ENCODE results near the gene SPATA3.

DNA sequence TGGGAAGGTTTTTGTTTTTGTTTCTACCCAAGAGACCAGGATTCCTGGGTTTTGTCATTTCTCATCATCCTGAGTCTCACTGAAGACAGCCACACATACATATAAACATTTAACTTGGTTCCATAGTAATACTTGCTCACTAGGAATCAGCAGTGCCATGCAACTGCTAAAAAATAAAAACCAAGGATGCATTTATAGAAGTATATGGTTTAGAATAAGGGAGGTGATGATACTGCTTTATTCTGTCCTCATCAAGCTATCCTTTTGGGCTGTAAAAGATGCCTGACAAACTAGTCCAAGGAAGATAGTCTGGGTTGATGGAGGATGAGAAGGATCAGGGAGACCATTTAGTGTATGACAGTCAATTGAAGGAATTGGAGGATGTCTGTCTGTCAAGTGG lies 740 bp downstream of the SPATA3 start:
- TF ChIP-seq POLR2A (IDR thresholded peaks at IDR 0.05; ENCODE audit: low read length): no peak
- no peak for TF ChIP-seq EP300 (IDR thresholded peaks at IDR 0.05)
- TF ChIP-seq, protein P1, sequence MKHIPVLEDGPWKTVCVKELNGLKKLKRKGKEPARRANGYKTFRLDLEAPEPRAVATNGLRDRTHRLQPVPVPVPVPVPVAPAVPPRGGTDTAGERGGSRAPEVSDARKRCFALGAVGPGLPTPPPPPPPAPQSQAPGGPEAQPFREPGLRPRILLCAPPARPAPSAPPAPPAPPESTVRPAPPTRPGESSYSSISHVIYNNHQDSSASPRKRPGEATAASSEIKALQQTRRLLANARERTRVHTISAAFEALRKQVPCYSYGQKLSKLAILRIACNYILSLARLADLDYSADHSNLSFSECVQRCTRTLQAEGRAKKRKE (CRISPR knock-in tag; IDR thresholded peaks at IDR 0.05; ENCODE audit: low read depth): no peak
- TF ChIP-seq, protein P2, sequence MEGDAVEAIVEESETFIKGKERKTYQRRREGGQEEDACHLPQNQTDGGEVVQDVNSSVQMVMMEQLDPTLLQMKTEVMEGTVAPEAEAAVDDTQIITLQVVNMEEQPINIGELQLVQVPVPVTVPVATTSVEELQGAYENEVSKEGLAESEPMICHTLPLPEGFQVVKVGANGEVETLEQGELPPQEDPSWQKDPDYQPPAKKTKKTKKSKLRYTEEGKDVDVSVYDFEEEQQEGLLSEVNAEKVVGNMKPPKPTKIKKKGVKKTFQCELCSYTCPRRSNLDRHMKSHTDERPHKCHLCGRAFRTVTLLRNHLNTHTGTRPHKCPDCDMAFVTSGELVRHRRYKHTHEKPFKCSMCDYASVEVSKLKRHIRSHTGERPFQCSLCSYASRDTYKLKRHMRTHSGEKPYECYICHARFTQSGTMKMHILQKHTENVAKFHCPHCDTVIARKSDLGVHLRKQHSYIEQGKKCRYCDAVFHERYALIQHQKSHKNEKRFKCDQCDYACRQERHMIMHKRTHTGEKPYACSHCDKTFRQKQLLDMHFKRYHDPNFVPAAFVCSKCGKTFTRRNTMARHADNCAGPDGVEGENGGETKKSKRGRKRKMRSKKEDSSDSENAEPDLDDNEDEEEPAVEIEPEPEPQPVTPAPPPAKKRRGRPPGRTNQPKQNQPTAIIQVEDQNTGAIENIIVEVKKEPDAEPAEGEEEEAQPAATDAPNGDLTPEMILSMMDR (IDR thresholded peaks at IDR 0.05): no peak
- TF ChIP-seq JUNB (IDR thresholded peaks at IDR 0.05): no peak
- no peak for TF ChIP-seq FOSL2 (IDR thresholded peaks at IDR 0.05)
- no peak for TF ChIP-seq FOSL2 (CRISPR knock-in tag; IDR thresholded peaks at IDR 0.05)
- TF ChIP-seq SMC3 (IDR thresholded peaks at IDR 0.05): no peak
